Endothelial cell of umbilical vein (primary cell): ENCODE data around the gene RAB1A.

Source experiments
- EZH2 ChIP-seq: IDR thresholded peaks from 2 replicates; pipeline ENCODE4 v1.6.1; 2012; ENCODE audit warnings: borderline replicate concordance, low read depth, mild to moderate bottlenecking, moderate library complexity, low read length, inconsistent platforms; ENCODE audit not compliant: severe bottlenecking
- POLR2A ChIP-seq: IDR thresholded peaks from 2 replicates; pipeline ENCODE4 v1.6.1; 2012; ENCODE audit warnings: low read depth, mild to moderate bottlenecking, control low read depth, low read length
- POLR2AphosphoS5 ChIP-seq: IDR thresholded peaks from 2 replicates; pipeline ENCODE4 v1.6.1; 2012; ENCODE audit warnings: low read depth, mild to moderate bottlenecking, control low read depth, low read length, moderate library complexity; ENCODE audit not compliant: insufficient read depth
- TF ChIP-seq, protein P1 (sequence below), 2 donors: IDR thresholded peaks; 1 replicate in 1 of 2; 2 replicates in 1 of 2; pipeline ENCODE4 v1.5.1; 2011; ENCODE audit warnings: low read length in 2 of 2, mild to moderate bottlenecking in 2 of 2, moderate library complexity in 2 of 2, control low read depth in 1 of 2, inconsistent platforms in 1 of 2, low read depth in 1 of 2; ENCODE audit not compliant: insufficient read depth in 1 of 2; ENCODE audit errors: extremely low read depth in 1 of 2
- TF ChIP-seq, protein P2 (sequence below): IDR thresholded peaks from 2 replicates; pipeline ENCODE4 v1.6.1; 2011; ENCODE audit not compliant: insufficient read depth, insufficient read length

DNA sequence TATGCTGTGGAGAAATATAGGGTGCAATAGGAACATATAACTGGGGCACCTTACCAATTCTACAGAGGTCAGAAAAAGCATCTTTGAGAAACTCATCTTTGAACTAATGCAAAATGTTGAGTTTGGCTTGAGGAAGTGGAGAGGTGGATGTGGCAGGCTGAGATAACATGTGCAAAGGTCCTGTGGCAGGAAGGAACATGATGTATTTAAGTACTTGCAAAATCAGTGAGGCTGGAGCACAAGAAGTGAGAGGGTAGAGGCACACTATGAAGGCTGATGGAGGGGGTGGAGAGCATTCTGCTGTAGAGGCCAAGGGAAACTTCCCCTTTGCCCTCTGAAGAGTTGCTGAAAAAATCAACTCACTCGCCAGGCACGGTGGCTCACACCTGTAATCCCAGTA is 14.7 kb upstream of the RAB1A start:
- TF ChIP-seq POLR2A (no peak), POLR2AphosphoS5 (no peak), EZH2 (no peak)
- TF ChIP-seq, protein P1, sequence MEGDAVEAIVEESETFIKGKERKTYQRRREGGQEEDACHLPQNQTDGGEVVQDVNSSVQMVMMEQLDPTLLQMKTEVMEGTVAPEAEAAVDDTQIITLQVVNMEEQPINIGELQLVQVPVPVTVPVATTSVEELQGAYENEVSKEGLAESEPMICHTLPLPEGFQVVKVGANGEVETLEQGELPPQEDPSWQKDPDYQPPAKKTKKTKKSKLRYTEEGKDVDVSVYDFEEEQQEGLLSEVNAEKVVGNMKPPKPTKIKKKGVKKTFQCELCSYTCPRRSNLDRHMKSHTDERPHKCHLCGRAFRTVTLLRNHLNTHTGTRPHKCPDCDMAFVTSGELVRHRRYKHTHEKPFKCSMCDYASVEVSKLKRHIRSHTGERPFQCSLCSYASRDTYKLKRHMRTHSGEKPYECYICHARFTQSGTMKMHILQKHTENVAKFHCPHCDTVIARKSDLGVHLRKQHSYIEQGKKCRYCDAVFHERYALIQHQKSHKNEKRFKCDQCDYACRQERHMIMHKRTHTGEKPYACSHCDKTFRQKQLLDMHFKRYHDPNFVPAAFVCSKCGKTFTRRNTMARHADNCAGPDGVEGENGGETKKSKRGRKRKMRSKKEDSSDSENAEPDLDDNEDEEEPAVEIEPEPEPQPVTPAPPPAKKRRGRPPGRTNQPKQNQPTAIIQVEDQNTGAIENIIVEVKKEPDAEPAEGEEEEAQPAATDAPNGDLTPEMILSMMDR (IDR thresholded peaks at IDR 0.05; ENCODE audit: extremely low read depth in 1 of 2, insufficient read depth in 1 of 2, low read depth in 1 of 2, low read length in 2 of 2), result no peak
- TF ChIP-seq, protein P2, sequence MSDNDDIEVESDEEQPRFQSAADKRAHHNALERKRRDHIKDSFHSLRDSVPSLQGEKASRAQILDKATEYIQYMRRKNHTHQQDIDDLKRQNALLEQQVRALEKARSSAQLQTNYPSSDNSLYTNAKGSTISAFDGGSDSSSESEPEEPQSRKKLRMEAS, result no peak
